Muscle layer of colon (tissue), 2 donors: Measurements from ENCODE around the gene PC.

Experiments used
- H3K27ac ChIP-seq: one replicate; pipeline ENCODE4 v1.7.0; 2013; ENCODE audit warnings: low read depth, mild to moderate bottlenecking, low read length, moderate library complexity
- H3K27me3 ChIP-seq, 2 donors: one replicate each; pipeline ENCODE4 v1.7.0; 2013; ENCODE audit warnings: low read length in 2 of 2, mild to moderate bottlenecking in 2 of 2; ENCODE audit not compliant: insufficient read depth in 2 of 2, control insufficient read depth in 1 of 2
- H3K36me3 ChIP-seq: one replicate; pipeline ENCODE4 v1.7.0; 2013; ENCODE audit warnings: mild to moderate bottlenecking, low read length; ENCODE audit not compliant: insufficient read depth
- H3K4me1 ChIP-seq: one replicate; pipeline ENCODE4 v1.7.0; 2013; ENCODE audit warnings: mild to moderate bottlenecking, low read length; ENCODE audit not compliant: insufficient read depth
- H3K4me3 ChIP-seq, 2 donors: one replicate each; pipeline ENCODE4 v1.7.0; 2013; ENCODE audit warnings: low read length in 2 of 2, low read depth in 1 of 2, mild to moderate bottlenecking in 1 of 2, moderate library complexity in 1 of 2
- H3K9ac ChIP-seq: one replicate; pipeline ENCODE4 v1.7.0; 2013; ENCODE audit warnings: low read length
- H3K9me3 ChIP-seq: one replicate; pipeline ENCODE4 v1.7.0; 2013; ENCODE audit warnings: mild to moderate bottlenecking, low read length
- donor health status: abdominal sarcoma.
- donor health status: Adenocarcinoma of cecum.

PC gene

DNA sequence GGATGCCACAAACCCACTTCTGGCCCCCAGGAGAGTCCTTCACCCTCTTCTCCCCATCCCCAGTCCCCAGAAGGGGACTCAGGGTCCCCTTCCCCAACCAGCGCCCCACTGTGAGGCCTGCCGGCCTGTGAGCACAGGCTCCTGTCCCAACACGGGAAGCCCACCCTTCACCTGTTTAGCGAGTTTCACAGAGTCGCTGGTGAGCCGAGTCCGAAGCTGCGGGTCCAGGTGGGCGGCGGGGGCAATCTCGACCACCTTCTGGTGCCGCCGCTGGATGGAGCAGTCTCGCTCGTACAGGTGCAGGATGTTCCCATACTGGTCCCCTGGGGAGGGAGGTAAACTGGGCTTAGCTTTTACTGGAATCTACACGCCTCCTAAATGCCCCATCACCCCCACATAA lies 88.1 kb downstream of the PC start:
- no peaks in the 10 kb centered on the region for H3K4me1 ChIP-seq
- H3K27me3 ChIP-seq: no peaks in the 10 kb centered on the region
- no peak overlapping the region for H3K4me3 ChIP-seq
- no peaks in the 10 kb centered on the region for H3K36me3 ChIP-seq
- no peaks in the 10 kb centered on the region for H3K9me3 ChIP-seq
- H3K27ac ChIP-seq: no peak overlapping the region
- no peak overlapping the region for H3K9ac ChIP-seq

GRCh38 chr11:66869567-66869870 lies 88.7 kb downstream of the PC start:
- Histone ChIP-seq H3K27me3 (no peaks in the 10 kb centered on the region), H3K9me3 (no peaks in the 10 kb centered on the region), H3K4me1 (no peaks in the 10 kb centered on the region), H3K4me3 (no peak overlapping the region), H3K36me3 (no peaks in the 10 kb centered on the region), H3K27ac (no peak overlapping the region), H3K9ac (no peak overlapping the region)

DNA sequence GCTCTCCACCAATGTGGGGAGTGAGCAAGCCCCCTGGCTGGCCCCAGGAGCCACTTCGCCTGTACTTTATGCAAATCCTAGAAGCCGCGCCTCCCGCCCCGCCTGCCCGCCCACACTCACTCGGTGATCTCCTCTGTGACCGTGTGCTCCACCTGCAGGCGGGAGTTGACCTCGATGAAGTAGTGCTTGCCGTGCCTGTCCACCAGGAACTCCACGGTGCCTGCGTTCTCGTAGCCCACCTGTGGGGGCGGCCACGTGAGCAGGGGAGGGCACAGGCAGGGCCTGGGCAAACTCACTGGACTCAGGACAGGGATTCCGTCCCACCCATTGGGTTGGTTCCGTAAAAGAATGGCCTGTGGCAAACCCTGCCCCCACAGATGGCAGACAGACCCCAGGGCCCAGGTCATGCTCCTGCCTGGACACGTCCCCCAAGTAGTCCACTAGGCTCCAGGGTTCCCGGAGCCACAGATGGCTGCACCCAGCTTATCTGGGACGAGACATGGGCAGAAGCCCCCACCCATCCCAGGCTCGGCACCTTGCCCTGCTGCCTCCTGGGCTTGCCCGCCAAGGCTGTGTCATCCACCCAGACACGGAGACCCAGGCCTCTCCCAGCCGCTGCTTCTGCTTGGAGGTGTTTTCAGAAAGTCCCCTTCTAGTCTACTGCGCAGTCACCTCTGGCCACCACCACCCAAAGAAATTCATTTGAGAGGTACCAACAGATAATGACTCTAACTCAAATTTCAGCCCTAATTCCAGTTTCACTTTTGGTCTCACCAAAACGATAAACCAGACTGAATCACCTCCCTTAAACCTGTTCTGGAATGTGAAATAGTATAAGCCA lies 89.2 kb downstream of the PC start:
- no peaks in the 10 kb centered on the region for H3K27me3 ChIP-seq
- no peaks in the 10 kb centered on the region for H3K4me1 ChIP-seq
- H3K9me3 ChIP-seq: no peaks in the 10 kb centered on the region
- H3K4me3 ChIP-seq: no peak overlapping the region
- no peaks in the 10 kb centered on the region for H3K36me3 ChIP-seq
- H3K9ac ChIP-seq: no peak overlapping the region
- no peak overlapping the region for H3K27ac ChIP-seq

- Histone ChIP-seq H3K9me3 (no peaks in the 10 kb centered on the region), H3K27me3 (no peaks in the 10 kb centered on the region), H3K4me3 (no peak overlapping the region), H3K9ac (no peak overlapping the region), H3K4me1 (no peaks in the 10 kb centered on the region), H3K36me3 (no peaks in the 10 kb centered on the region), H3K27ac (no peak overlapping the region)
These were observed 90.0 kb downstream of the PC start for GRCh38 chr11:66868082-66868725.

GRCh38 chr11:66867425-66868040 lies 90.7 kb downstream of the PC start:
- H3K9ac ChIP-seq: no peak overlapping the region
- H3K4me3 ChIP-seq: no peak overlapping the region
- no peak overlapping the region for H3K27ac ChIP-seq
- no peaks in the 10 kb centered on the region for H3K4me1 ChIP-seq
- no peaks in the 10 kb centered on the region for H3K9me3 ChIP-seq
- no peaks in the 10 kb centered on the region for H3K36me3 ChIP-seq
- no peaks in the 10 kb centered on the region for H3K27me3 ChIP-seq

- Histone ChIP-seq H3K27me3 (no peaks in the 10 kb centered on the region), H3K4me1 (no peaks in the 10 kb centered on the region), H3K36me3 (no peaks in the 10 kb centered on the region), H3K9ac (no peak overlapping the region), H3K27ac (no peak overlapping the region), H3K9me3 (no peaks in the 10 kb centered on the region), H3K4me3 (no peak overlapping the region)
These were observed 91.6 kb downstream of the PC start for GRCh38 chr11:66866511-66866986.

DNA sequence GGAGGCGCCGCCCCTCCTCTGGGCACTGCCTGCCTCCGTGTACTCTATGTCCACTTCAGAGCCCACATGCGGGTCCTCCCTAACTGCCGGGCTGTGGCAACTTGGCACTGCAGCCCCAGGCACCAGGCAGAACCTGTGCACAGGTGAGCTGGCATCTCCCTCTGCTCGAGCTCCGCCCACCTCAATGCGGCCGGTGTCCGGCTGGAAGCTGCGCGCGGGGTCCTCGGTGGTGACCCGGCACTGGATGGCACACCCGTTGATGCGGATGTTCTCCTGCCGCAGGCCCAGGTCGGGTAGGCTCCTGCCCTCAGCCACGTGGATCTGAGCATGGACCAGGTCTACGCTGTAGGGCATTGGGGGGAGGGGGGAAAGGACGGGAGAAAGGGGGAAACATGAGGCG lies 92.2 kb downstream of the PC start:
- H3K27me3 ChIP-seq: no peaks in the 10 kb centered on the region
- H3K36me3 ChIP-seq: no peaks in the 10 kb centered on the region
- H3K9ac ChIP-seq: no peak overlapping the region
- H3K27ac ChIP-seq: no peak overlapping the region
- H3K4me3 ChIP-seq: no peak overlapping the region
- H3K9me3 ChIP-seq: no peaks in the 10 kb centered on the region
- no peaks in the 10 kb centered on the region for H3K4me1 ChIP-seq

GRCh38 chr11:66864924-66865697 lies 93.1 kb downstream of the PC start:
- Histone ChIP-seq H3K27me3 (no peaks in the 10 kb centered on the region), H3K4me1 (no peaks in the 10 kb centered on the region), H3K4me3 (no peak overlapping the region), H3K36me3 (no peaks in the 10 kb centered on the region), H3K27ac (no peak overlapping the region), H3K9ac (no peak overlapping the region), H3K9me3 (no peaks in the 10 kb centered on the region)

- no peaks in the 10 kb centered on the region for H3K36me3 ChIP-seq
- no peaks in the 10 kb centered on the region for H3K9me3 ChIP-seq
- H3K9ac ChIP-seq: no peak overlapping the region
- no peak overlapping the region for H3K27ac ChIP-seq
- H3K27me3 ChIP-seq: no peaks in the 10 kb centered on the region
- H3K4me3 ChIP-seq: no peak overlapping the region
- no peaks in the 10 kb centered on the region for H3K4me1 ChIP-seq
These were observed 93.8 kb downstream of the PC start for GRCh38 chr11:66864172-66864901.

- no peaks in the 10 kb centered on the region for H3K36me3 ChIP-seq
- no peaks in the 10 kb centered on the region for H3K4me1 ChIP-seq
- no peaks in the 10 kb centered on the region for H3K9me3 ChIP-seq
- H3K27me3 ChIP-seq: no peaks in the 10 kb centered on the region
- H3K27ac ChIP-seq: no peak overlapping the region
- H3K9ac ChIP-seq: no peak overlapping the region
- no peak overlapping the region for H3K4me3 ChIP-seq
These were observed 94.6 kb downstream of the PC start for GRCh38 chr11:66863428-66864125.
